HepG2 (cell line): ENCODE data around the gene GALP. TPM values are rescaled to one million over a fixed set of nuclear protein-coding genes. Genes with fewer than 3 reads are reported as not detected.

Source experiments
- FOXP4 ChIP-seq: sonication (generic); formaldehyde crosslinking; IDR thresholded peaks from 2 replicates; pipeline ENCODE4 v1.4.0; 2020; ENCODE audit warnings: missing genetic modification reagents
- GLI4 ChIP-seq: sonication (generic); formaldehyde crosslinking; IDR thresholded peaks from 2 replicates; pipeline ENCODE4 v1.5.1; 2020; ENCODE audit warnings: missing genetic modification reagents, mild to moderate bottlenecking, moderate library complexity, borderline replicate concordance
- HBP1 ChIP-seq: IDR thresholded peaks from 2 replicates; pipeline ENCODE4 v1.6.1; 2016; ENCODE audit warnings: low read depth, control low read depth
- HIVEP1 ChIP-seq: sonication (generic); formaldehyde crosslinking; IDR thresholded peaks from 2 replicates; pipeline ENCODE4 v1.4.0; 2020; ENCODE audit warnings: mild to moderate bottlenecking, missing genetic modification reagents
- HMGXB4 ChIP-seq, 2 experiments: sonication (generic) in 1 of 2; formaldehyde crosslinking in 1 of 2; IDR thresholded peaks; 2 replicates each; pipeline versions ENCODE4 v1.4.0 to v1.6.1; 2018 to 2020; ENCODE audit warnings: missing genetic modification reagents in 2 of 2, borderline replicate concordance in 1 of 2, low read depth in 1 of 2, mild to moderate bottlenecking in 1 of 2, missing biosample characterization in 1 of 2
- IRF2 ChIP-seq: IDR thresholded peaks from 2 replicates; pipeline ENCODE4 v1.6.1; 2018; ENCODE audit warnings: missing genetic modification reagents, missing compliant biosample characterization
- IRF9 ChIP-seq: sonication (generic); formaldehyde crosslinking; IDR thresholded peaks from 2 replicates; pipeline ENCODE4 v1.8.0; 2022; ENCODE audit warnings: missing genetic modification reagents, mild to moderate bottlenecking, borderline replicate concordance
- JARID2 ChIP-seq: sonication (generic); formaldehyde crosslinking; IDR thresholded peaks from 2 replicates; pipeline ENCODE4 v1.8.1; 2023; ENCODE audit warnings: missing genetic modification reagents, inconsistent platforms; ENCODE audit not compliant: insufficient replicate concordance
- MEIS2 ChIP-seq: sonication (generic); formaldehyde crosslinking; IDR thresholded peaks from 2 replicates; pipeline ENCODE4 v1.9.0; 2021; ENCODE audit warnings: mild to moderate bottlenecking, missing genetic modification reagents
- PRDM10 ChIP-seq: sonication (generic); formaldehyde crosslinking; IDR thresholded peaks from 2 replicates; pipeline ENCODE4 v1.4.0; 2020; ENCODE audit warnings: low read depth, missing genetic modification reagents
- SOX6 ChIP-seq, 2 experiments: fragments of 450-650 bp in 1 of 2; sonication (generic) in 1 of 2; formaldehyde crosslinking in 1 of 2; IDR thresholded peaks; 2 replicates each; pipeline versions ENCODE4 v1.4.0 to v1.6.1; 2017 to 2020; ENCODE audit warnings: antibody characterized with exemption in 1 of 2, mild to moderate bottlenecking in 1 of 2, missing genetic modification reagents in 1 of 2
- ZFP36L2 ChIP-seq: sonication (generic); formaldehyde crosslinking; IDR thresholded peaks from 2 replicates; pipeline ENCODE4 v1.4.0; 2020; ENCODE audit warnings: missing genetic modification reagents
- ZNF138 ChIP-seq: sonication (generic); formaldehyde crosslinking; IDR thresholded peaks from 2 replicates; pipeline ENCODE4 v1.5.0; 2020; ENCODE audit warnings: mild to moderate bottlenecking, low read depth, missing genetic modification reagents
- ZNF274 ChIP-seq: sonication (generic); formaldehyde crosslinking; IDR thresholded peaks from 2 replicates; pipeline ENCODE4 v1.5.1; 2020; ENCODE audit warnings: mild to moderate bottlenecking, missing genetic modification reagents
- ZNF34 ChIP-seq: sonication (generic); formaldehyde crosslinking; IDR thresholded peaks from 2 replicates; pipeline ENCODE4 v1.4.0; 2020; ENCODE audit warnings: mild to moderate bottlenecking, missing genetic modification reagents, borderline replicate concordance
- ZNF572 ChIP-seq: sonication (generic); formaldehyde crosslinking; IDR thresholded peaks from 2 replicates; pipeline ENCODE4 v1.5.1; 2020; ENCODE audit warnings: mild to moderate bottlenecking, missing genetic modification reagents
- ZSCAN21 ChIP-seq: sonication (generic); formaldehyde crosslinking; IDR thresholded peaks from 2 replicates; pipeline ENCODE4 v1.8.0; 2022; ENCODE audit warnings: mild to moderate bottlenecking, missing genetic modification reagents, moderate library complexity, borderline replicate concordance
- ZZZ3 ChIP-seq: sonication (generic); formaldehyde crosslinking; IDR thresholded peaks from 2 replicates; pipeline ENCODE4 v1.4.0; 2020; ENCODE audit warnings: missing genetic modification reagents, mild to moderate bottlenecking, borderline replicate concordance
- polyA plus RNA-seq, 8 experiments: library from polyadenylated mRNA; depleted of rRNA in 3 of 8; stranded (reverse) in 7 of 8; unstranded in 1 of 8; fragments of >200 nt; fragmentation: Illumina TruSeq in 4 of 8; extraction: Trizol in 4 of 8; gene quantifications; 2 replicates each; pipeline versions ENCODE4 v1.2.1 to v1.2.3, GENCODE V29; 2011 to 2016; ENCODE audit warnings: low read depth in 4 of 8, missing spikeins in 1 of 8, mixed read lengths in 1 of 8; ENCODE audit not compliant: insufficient read depth in 1 of 8
- total RNA-seq, 5 experiments: library from RNA; depleted of rRNA; stranded (reverse); fragments of >200 nt; fragmentation: Illumina TruSeq; extraction: Trizol; gene quantifications; 2 replicates each; pipeline ENCODE4 v1.2.3, GENCODE V29; 2016; ENCODE audit warnings: low read depth in 1 of 5

GALP gene
- total and polyA plus RNA-seq, 2 of the 13 experiments (the other 11 are each of a cell fraction or from before 2014, with no cell fraction given), result not detected

- TF ChIP-seq GLI4 (CRISPR knock-in tag) (no peak), ZNF138 (CRISPR knock-in tag) (no peak), JARID2 (CRISPR knock-in tag) (no peak), HBP1 (no peak), IRF2 (CRISPR knock-in tag) (peak; percentile 89), ZNF572 (CRISPR knock-in tag) (no peak), FOXP4 (CRISPR knock-in tag) (peak; percentile 80; the same call in 1 of the 2 replicates), PRDM10 (CRISPR knock-in tag) (peak; percentile 73; the same call in 1 of the 2 replicates), MEIS2 (no peak), ZSCAN21 (CRISPR knock-in tag) (0 out of 2 replicates have a peak, but pooled peaks have one; percentile 16), IRF9 (CRISPR knock-in tag) (no peak), ZNF34 (CRISPR knock-in tag) (no peak; the same call in 1 of the 2 replicates), ZNF274 (no peak), ZZZ3 (no peak), HMGXB4 (CRISPR knock-in tag; IDR thresholded peaks at IDR 0.05; ENCODE audit: borderline replicate concordance in 1 of 2, low read depth in 1 of 2) (0 out of 4 replicates have a peak, but pooled peaks of 1 of the 2 experiments have one; percentile 55), HIVEP1 (CRISPR knock-in tag) (no peak), ZFP36L2 (CRISPR knock-in tag) (no peak), SOX6 (IDR thresholded peaks at IDR 0.05) (no peak), SOX6 (CRISPR knock-in tag; IDR thresholded peaks at IDR 0.05) (peak; percentile 90)
Measured at GRCh38 chr19:56142087-56142787, 33.6 kb upstream of the GALP start (continued).
